ENCODE measurements around the gene MNT. TPM values are rescaled to one million over a fixed set of nuclear protein-coding genes. Genes with fewer than 3 reads are reported as not detected.

MNT gene
- total RNA-seq, 1 donor from 2014 or later: 7.6 TPM

DNA sequence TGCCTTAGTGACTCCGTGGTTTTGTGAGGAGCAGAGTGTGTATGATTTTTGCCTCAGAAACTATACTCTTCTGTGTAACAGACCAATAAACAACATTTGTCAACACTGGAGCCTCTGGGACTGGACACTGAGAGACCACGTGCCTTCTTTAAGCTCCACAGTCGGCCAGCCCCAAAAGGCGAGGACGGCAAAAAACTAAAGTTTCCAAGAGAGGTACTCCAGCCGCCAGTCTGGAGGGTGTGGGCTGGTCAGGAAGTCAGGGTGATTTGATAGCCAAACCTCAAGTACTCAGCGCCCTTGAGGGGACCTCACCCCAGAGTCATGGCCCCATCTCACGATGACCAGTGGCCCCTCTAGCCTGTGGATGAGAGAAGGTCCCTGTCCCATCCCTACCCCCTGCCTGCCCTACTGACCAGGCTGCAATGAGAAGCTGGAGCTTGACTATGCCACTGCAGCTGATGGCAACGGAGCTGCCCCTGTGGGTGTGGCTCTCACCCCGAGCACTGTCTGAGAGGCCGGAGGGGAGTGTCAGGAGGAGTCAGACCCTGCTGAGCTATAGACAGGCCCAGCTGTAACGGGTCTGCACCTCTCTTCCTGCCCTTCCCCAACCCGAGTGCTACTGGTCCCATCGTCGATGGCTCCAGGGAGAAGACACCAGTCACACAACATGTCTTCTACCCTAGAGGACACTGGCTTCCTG lies 19.8 kb downstream of the MNT start:
- no peak for DNase-seq

DNA sequence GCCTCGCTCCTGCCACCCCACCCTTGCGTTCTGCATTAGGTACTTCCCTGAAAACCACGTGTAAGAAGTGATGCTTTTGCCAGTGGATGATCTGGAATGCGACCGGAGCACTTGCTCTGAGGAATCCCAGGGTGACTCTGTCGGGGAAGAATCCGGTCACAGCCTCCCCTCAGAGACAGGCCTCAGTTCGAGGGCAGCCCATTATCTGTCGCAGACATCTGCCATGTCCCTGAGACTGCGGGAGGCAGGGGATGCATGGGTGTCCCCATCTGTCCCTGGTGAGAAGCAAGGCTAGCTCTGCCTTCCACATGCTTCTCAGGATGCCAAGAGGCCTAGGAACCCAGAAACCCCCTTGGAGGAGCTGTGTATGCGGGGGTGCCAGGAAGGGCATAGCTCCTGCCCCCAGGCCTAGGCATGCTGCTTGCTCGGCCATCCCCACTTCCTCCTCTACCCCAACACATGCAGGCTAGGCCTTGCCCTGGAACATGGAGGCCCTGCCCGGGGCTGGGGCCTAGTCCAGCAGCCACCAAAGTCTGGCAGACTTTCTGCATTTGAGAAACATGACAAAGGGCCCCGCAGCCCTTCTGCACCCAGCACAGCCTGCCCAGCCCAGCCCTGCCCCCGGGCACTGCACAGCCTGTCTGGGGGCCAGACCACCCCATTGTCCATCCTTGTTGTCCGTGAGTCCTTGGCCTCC lies 20.5 kb downstream of the MNT start:
- no peak for DNase-seq

DNA sequence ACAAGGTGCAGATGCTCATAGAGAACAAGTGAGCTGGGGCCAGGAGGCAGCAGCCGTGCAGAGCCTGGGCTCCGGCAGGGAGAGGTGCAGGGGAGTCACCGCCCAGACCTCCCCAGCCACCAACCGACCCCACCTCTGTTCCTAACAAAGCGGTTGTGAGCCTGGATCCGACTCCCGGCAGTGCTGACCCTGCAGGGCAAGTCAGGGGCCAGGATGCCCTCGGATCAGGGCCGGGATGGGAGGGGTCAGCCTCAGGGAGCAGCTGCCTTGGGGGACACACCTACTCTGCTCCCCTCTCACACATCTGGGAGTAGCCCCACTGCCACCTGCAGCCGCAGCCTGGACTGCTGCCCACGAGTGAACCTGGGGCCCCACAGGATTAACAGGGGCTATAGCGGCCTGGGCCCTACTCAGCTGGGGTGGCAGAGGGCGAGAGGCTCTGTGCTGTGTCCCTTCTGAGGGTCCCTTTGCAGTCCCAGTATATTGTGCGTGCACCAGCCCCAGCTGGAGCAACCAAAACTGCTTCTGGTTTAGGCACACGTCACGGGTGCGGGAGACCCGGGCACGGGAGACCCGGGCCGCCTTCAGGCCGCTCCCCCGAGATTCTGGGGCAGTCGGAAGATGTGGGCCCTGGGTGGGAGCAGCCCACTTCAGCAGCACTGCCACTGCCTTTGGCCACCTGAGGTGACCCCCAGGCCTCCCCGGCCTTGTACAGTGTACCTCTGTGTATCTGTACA lies 21.2 kb downstream of the MNT start:
- no peak for DNase-seq

DNA sequence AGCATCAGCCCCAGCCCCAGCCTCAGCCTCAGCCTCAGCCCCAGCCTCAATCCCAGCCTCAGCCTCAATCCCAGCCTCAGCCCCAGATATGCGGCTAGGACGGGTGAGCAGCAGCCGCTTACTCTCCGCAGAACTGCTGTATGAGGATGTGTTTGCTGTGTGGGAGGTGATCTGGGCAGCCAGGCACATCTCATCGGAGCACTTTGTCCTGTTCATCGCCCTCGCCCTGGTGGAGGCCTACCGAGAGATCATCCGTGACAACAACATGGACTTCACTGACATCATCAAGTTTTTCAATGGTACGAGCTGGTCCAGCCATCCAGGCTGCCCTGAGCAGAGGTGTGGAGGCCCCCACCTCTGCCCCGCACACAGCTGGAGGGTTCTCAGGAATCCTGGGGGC lies 22.0 kb downstream of the MNT start:
- peak; percentile 45 for DNase-seq

DNA sequence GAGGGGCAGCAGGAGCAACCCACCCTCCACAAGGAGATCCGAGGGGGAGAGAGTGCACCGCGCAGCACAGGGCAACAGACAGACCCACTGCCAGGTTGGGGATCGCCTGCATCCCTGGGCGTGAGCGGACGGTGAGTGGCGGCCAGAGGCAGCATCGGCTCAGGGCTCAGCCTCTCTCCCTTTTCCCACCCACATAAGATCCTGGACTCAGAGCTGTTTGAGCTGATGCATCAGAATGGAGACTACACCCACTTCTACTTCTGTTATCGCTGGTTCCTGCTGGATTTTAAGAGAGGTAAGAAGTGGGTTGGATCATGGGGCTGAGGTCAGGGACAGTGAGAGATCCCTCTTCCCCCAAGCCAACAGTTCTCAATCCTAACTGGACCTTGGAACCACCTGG lies 23.2 kb downstream of the MNT start:
- peak; percentile 40 for DNase-seq

DNA sequence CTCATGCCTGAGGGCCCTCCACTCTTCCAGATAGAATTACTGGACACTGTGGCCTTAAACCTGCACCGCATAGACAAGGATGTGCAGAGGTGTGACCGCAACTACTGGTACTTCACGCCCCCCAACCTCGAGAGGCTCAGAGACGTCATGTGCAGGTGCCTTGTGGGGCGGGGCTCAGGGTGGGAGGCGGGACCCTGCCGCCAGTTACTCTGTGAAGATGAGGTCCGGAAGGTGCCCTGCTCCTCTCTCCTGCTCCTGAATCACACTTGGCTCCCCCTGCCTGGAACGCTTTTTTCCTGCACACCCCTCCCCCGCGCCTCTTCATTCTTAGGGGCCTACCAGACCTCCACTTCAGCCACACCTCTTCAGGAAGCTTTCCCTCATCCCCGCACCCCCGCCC lies 24.8 kb downstream of the MNT start:
- no peak for DNase-seq

DNA sequence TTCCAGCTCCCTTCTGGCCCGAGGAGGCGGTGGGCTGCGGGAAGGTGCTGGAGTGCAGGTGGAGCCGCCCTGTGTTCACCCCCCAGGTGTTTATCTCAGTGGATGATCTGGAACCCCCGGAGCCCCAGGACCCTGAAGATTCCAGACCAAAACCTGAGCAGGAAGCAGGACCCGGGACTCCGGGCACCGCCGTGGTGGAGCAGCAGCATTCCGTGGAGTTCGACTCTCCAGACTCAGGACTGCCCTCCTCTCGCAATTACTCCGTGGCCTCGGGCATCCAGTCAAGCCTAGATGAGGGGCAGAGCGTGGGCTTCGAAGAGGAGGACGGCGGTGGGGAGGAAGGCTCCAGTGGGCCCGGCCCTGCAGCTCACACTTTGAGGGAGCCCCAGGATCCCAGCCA lies 25.5 kb downstream of the MNT start:
- no peak for DNase-seq

DNA sequence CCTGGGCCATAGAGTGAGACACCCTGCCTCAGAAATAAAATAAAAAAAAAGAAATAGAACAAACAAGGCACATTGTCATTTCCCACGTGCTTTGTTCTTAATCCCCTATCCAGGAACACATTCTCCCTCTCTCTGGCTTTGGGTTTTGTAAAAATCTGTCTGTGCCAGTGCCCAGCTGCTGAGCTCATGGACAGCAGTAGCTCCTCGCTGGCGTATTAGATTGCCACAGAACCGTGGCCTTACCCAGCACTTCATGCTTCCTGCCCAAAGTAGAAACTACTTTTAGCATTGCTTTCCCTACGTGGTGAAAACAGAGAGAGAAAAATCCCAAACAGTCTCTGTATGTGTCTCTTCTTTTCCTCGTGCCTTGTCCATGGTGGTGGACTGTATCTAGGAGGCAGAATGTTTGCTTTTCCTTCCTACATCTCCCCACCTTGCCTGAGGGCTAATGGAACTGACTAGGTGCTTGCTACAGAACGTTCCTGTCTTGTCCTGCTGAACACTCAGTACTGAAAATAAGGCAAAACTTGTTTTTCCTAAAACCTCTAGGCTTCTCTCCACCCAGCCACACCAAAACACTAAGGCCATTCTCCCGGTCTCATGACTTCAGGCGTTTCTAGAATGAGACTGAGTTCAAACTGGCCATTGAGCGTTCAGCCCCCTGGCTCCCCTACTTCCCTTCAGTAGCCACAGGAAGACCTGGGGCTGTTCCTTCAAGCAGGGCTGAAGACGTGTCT lies 26.1 kb downstream of the MNT start:
- no peak for DNase-seq

DNA sequence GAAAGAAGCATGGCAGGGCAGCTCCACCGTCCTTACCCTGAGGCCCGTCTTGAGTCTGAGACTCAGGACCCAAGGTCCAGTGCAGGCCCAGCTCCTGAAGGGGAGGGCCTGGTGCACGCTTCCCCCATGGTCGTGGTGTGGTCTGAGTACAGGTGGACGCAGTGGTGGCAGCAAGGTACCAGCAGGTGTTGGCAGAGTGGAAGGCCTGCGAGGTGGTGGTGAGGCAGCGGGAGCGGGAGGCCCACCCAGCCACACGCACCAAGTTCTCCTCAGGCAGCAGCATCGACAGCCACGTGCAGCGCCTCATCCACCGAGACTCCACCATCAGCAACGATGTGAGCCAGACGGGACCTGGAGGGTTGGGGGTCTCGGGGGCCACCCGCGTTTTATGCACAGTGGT lies 27.7 kb downstream of the MNT start:
- no peak for DNase-seq

DNA sequence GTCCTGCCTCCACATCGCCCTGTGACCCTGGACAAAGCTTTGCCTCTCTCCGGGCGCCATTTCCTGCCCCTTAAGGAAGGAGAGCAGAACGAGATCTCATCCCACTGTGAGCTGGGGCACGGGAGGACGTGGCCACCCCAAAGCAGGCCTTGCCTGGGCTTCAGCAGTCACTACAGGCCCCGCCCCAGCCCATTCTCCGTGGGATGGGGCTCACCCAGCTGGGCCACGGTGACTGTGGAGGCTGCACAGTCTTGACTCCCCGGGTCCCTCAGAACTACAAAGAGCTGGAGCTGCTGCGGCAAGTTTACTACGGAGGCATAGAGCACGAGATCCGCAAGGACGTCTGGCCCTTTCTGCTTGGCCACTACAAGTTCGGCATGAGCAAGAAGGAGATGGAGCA lies 28.2 kb downstream of the MNT start:
- no peak for DNase-seq

DNA sequence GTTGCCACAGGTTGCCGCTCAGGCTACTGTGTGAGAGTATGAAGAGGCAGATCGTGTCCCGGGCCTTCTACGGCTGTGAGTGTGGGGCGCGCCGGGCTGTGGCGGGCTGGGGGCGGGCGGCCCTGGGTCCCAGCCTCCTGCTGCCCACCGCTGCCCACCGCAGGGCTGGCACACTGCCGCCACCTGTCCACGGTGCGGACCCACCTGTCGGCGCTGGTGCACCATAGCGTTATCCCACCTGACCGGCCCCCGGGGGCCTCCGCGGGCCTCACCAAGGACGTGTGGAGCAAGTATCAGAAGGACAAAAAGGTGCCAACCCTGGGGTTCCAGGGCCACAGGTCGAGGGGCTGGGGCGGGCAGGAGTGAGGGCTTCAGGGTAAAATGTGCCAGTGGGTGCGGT lies 28.7 kb downstream of the MNT start:
- no peak for DNase-seq

DNA sequence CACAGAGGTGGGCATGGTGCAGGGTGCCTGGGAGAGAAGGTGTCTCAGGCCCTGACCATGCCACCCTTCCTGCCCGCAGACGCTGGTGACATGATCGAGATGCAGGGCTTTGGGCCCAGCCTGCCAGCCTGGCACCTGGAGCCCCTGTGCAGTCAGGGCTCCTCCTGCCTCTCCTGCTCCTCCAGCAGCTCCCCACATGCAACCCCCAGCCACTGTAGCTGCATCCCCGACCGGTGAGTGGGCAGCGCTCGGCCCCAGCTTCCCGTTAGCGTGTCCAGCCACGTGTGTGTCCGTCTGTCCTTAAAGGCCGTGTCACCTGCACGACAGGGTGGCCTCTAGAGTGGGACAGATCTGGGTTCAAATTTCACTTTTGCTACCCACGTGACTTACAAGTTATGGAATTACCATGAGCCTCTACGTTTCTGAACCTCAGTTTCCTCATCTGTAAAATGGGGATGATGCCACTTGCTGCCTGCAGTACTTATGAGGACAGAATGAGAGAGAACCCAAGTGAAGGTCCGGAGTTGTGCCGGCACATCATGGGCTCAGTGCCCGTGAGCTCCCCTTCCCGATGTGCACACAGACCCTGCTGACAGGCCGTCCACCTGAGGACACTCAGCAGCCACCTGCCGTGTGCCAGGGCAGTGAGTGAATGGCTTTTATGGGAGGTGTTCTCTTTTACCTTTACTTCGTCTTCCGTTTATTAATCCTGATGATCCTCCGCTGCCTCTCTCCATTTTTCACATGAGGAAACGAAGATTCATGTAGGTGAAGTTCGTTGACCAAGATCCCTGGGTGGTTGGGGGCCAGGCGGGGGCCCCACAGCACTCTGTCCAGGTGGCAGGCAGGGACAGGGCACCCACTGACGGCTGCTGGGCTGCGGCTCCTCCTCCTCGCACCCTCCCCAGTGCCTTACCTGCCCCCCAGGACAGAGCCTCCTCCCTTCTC lies 29.4 kb downstream of the MNT start:
- DNase-seq: no peak

DNA sequence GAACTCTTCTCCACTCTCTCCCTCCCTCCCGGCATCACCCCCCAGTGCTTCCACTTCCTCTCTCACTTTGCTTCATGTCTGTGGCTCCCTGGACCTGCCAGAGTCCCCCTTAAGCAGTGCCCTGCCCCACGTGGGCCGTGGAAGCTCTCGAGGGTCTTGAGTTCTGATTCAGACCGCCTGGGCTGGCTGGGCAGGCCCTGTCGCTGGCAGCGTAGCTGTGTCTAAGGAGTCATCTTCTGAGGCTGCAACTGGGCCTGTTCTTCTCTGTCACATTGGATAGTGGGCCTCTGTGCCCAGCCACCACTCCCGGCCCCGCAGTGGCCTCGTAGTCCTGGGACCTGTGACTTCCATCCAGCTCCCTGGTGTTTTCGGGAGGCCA lies 30.7 kb downstream of the MNT start:
- no peak for DNase-seq

DNA sequence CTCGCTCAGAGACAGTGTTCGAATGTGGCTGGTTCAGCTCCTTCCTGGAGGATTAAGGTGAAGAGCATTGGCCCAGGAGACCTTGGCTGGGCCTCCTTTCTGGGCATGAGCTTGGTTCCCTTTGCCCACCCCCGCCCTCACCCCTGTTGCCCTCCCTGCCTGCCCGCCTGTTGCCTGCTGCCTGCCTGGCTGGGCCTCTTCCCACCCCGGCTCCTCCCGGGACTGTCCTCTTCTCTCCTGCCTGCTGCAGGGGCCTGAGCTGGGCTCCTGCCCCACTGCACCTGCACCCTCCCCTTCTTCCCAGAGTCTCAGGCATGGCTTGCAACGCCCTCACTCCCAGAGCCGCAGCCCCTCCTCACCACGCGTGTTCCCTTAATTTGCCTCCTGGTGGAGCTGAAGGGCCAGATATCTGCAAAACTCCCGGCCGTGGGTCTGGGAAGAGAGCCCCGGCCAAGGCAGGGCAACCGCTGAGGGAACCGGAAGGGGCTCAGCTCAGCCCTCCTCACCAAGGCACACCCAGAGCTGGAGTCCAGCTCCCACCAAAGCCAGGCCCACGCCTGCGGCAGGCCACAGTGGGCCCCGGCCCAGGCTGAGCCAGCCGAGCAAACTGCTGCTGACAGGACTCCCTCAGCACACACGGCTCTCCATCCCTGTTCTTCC lies 31.2 kb downstream of the MNT start:
- DNase-seq: no peak

DNA sequence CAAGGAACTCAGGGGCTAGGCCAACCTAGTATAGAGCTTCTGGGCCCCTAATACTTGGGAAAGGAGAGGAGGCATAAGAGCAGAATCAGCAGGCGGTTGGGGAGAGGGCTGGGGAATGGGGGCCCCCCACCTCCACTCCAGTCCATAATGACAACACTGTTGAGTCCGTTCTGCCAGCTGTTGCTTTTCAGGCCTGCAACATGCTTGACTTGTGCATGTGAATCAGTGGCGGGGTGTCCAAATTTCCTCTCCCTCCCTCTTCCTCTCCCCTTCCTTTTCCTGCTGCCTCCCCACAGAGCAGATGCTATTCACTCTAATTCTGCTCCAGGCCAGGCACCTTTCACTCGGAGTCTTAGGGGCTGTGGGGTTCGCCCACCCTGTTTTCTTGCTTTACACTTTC lies 31.8 kb downstream of the MNT start:
- DNase-seq: no peak

DNA sequence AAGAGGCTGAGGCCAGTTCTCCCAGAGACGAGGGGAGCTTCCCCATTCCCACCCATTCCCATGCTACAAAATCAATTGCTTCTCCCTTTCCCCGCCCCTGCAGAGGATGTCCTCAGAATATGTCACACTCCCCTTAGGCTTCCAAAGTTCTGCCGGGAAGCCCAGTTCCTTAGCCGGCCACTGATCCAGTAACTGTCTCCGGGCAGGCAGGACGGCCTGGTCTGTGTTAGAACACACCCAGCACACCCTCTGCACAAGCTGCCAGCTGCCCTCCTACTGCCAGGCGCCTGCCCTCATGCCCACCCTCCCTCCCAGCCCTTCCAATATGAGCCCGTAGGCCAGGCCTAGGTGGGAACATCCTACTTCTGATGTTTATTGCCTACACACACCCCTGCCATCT lies 32.5 kb downstream of the MNT start:
- DNase-seq: no peak

DNA sequence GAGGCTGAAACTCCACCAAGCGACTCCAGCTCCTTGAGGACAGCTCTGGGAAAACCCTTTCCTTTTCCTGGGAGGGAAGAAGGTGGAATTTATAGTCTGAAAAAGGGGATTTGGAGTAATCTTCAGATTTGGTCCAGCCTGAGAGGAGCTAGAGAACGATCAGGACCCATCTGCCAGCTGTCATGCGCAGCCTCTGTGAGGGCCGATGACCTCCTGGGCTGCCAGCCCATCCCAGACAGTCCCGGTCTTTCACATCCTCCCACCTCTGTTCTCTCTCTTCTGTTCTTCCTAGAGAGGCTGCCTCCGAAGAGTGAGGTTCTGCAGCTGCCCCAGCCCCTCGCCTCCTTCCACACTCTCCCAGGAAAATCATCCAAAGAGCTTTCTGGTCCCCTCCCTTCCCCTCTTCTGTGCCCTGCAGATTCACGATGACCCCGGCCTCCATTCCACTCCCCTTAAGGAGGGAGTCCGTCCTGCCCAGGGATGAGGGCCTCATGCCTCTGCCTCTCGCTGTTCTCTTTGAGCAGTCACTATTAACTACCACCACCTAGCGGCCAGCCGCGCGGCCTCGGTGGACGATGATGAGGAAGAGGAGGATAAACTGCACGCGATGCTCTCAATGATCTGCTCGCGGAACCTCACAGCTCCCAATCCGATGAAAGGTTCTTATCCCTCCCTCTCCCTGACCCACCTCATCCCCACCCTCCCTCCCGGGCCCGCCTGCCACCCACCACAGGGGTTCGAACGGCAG lies 33.9 kb downstream of the MNT start:
- no peak for DNase-seq

DNA sequence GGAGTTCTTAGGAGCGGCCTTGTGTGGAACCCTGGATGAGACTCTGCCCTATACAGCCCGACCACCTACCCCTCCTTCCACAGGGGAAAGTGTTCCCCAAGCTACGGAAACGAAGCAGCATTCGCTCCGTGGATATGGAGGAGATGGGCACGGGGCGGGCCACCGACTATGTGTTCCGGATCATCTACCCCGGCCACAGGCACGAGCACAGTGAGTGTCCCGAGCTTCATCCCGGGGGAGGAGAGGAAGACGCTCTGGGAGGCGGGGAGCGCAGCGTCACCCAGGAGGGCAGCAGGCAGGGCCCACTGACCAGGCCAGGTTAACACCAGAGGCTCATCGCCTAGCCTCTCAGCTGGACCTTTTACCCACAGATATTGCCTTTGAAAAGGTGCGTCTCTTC lies 35.7 kb downstream of the MNT start:
- no peak for DNase-seq

DNA sequence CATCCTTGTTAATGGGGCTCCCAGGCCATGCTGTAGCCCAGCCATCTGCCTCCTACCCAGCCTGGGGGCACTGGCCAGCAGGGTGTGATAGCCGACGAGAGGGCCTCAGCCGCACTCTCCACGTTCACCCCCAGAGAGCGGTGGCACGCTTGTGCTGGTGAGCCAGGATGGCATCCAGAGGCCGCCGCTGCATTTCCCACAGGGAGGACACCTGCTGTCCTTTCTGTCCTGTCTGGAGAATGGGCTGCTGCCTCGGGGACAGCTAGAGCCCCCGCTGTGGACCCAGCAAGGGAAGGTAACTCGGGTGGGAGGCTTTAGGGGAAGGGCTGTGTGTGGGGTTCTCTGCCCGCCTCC lies 36.1 kb downstream of the MNT start:
- no peak for DNase-seq
